ENCODE data around the gene DCC. TPM values are rescaled to one million over a fixed set of nuclear protein-coding genes. Genes with fewer than 3 reads are reported as not detected.

DCC gene
- total and polyA plus RNA-seq, 2 of the 8 experiments (the other 6 are each of a cell fraction or from before 2014, with no cell fraction given): 0.14 to 1.4 TPM

GRCh38 chr18:53147472-53147871 lies 807.5 kb downstream of the DCC start (continued):
- no peak for TF ChIP-seq CHD7 (IDR thresholded peaks at IDR 0.05; ENCODE audit: insufficient replicate concordance, low read length)
- TF ChIP-seq RFX5 (IDR thresholded peaks at IDR 0.05; ENCODE audit: borderline replicate concordance, low read depth, low read length): no peak
- TF ChIP-seq RAD21 (IDR thresholded peaks at IDR 0.05 in 1 of 2, conservative IDR thresholded peaks at IDR 0.05 in 1 of 2; ENCODE audit: low read depth in 2 of 2, low read length in 2 of 2): no peak
- TF ChIP-seq TAF1 (IDR thresholded peaks at IDR 0.05; ENCODE audit: low read depth, low read length): no peak

Data from H1 (cell line).